ENCODE results near the gene AGTRAP. TPM values are rescaled to one million over a fixed set of nuclear protein-coding genes. Genes with fewer than 3 reads are reported as not detected.

The AGTRAP gene
- total and polyA plus RNA-seq, 2 of the 4 experiments (the other 2 are of a cell fraction): 21.5 to 57.7 TPM

- in situ Hi-C loops (cut with MboI; ENCODE audit: low sequenced_read_pairs): no loop called here
- peak; percentile 27; the same call in 1 of the 2 replicates for ATAC-seq (ENCODE audit: low read depth)
- Histone ChIP-seq H3K36me3 (ENCODE audit: control insufficient read depth, insufficient read depth, low read length) (peaks cover 48% of the 10 kb centered on the region), H2AK9ac (replicated peaks; ENCODE audit: low read depth, low read length, poor library complexity) (no peak overlapping the region), H3K18ac (ENCODE audit: low read depth, low read length) (no peak overlapping the region), H3K23ac (ENCODE audit: low read depth, low read length) (no peak overlapping the region), H2BK15ac (ENCODE audit: low read depth, low read length) (no peak overlapping the region; the same call in 2 of the 3 replicates), H2BK20ac (ENCODE audit: low read depth, low read length) (no peak overlapping the region), H3K27me3 (ENCODE audit: control insufficient read depth, insufficient read depth, low read length) (no peaks in the 10 kb centered on the region), H4K20me1 (ENCODE audit: insufficient read depth, low read length) (no peaks in the 10 kb centered on the region), H3K4me2 (ENCODE audit: low read depth, low read length) (no peak overlapping the region), H4K5ac (ENCODE audit: low read depth, low read length) (no peak overlapping the region), H4K91ac (ENCODE audit: insufficient read depth, low read depth, low read length) (no peak overlapping the region), H3K4me1 (ENCODE audit: control insufficient read depth, insufficient read depth, low read length) (peaks cover 8% of the 10 kb centered on the region), H2BK120ac (ENCODE audit: low read depth, low read length) (peak overlapping the region; percentile 3; the same call in 1 of the 2 replicates), H2AFZ (replicated peaks; ENCODE audit: low read length, poor library complexity) (no peak overlapping the region), H3K9ac (ENCODE audit: low read depth, low read length) (no peak overlapping the region), H3K27ac (ENCODE audit: insufficient read depth, low read length) (peak overlapping the region; percentile 40; the same call in 1 of the 2 replicates), H3K4ac (ENCODE audit: low read depth, low read length) (no peak overlapping the region), H3K4me3 (ENCODE audit: insufficient read depth, low read depth, low read length) (no peak overlapping the region), H2AK5ac (ENCODE audit: low read depth, low read length) (no peak overlapping the region; the same call in 1 of the 2 replicates), H4K8ac (ENCODE audit: low read depth in 2 of 2, low read length in 2 of 2) (no peak overlapping the region; a peak in 1 of 4 replicates), H3K9me1 (ENCODE audit: insufficient read depth, low read length) (peaks cover 6% of the 10 kb centered on the region; the same call in 1 of the 2 replicates), H3K9me3 (ENCODE audit: control insufficient read depth, insufficient read depth, low read length) (no peaks in the 10 kb centered on the region), H3K14ac (replicated peaks; ENCODE audit: low read depth, low read length) (no peak overlapping the region), H2BK5ac (ENCODE audit: low read depth, low read length, poor library complexity, severe bottlenecking) (no peak overlapping the region), H3K56ac (ENCODE audit: extremely low read depth, insufficient read depth, low read length) (no peak overlapping the region), H3K79me1 (ENCODE audit: low read depth in 1 of 2, low read length in 2 of 2) (peaks cover 0 to 21% of the 10 kb centered on the region in 2 experiments; a peak in 2 of 4 replicates)
- peak; percentile 51 for DNase-seq
- intact Hi-C loops (cut with micrococcal nuclease): no loop called here
- WGBS, 2 experiments (ENCODE audit: extremely low coverage in 2 of 2, insufficient read length in 1 of 2): no CpG with 5 or more reads among the region's 6 CpGs
- BruUV-seq (replicated peaks): no TSS peak
- ChIA-PET CTCF (interaction anchor here (0.6 kb wide), 2 partner anchors 13 to 131 kb away, joined by 3 to 5 read pairs; no protein-coding TSS in a partner anchor), POLR2A (ENCODE audit: unreplicated experiment) (no interaction called here)
- dilution Hi-C loops (cut with HindIII; ENCODE audit: low sequenced_read_pairs, unreplicated experiment): no loop called here
- TF ChIP-seq CTCF (conservative IDR thresholded peaks at IDR 0.05; ENCODE audit: low read depth, low read length): no peak
- TF ChIP-seq USF2 (IDR thresholded peaks at IDR 0.05; ENCODE audit: low read depth, low read length): no peak
- no peak for TF ChIP-seq RFX5 (IDR thresholded peaks at IDR 0.05; ENCODE audit: low read depth, low read length)
- no peak for TF ChIP-seq RAD21 (IDR thresholded peaks at IDR 0.05; ENCODE audit: low read length)
- TF ChIP-seq BHLHE40 (IDR thresholded peaks at IDR 0.05; ENCODE audit: low read depth, low read length): no peak
- TF ChIP-seq FOS (IDR thresholded peaks at IDR 0.05; ENCODE audit: low read depth, low read length): no peak
- no peak for TF ChIP-seq MAFK (IDR thresholded peaks at IDR 0.05; ENCODE audit: low read depth, low read length)
- TF ChIP-seq NFE2L2 (IDR thresholded peaks at IDR 0.05; ENCODE audit: low read depth, low read length): no peak
- TF ChIP-seq ELK1 (IDR thresholded peaks at IDR 0.05; ENCODE audit: borderline replicate concordance, low read depth, low read length): no peak
- TF ChIP-seq RCOR1 (IDR thresholded peaks at IDR 0.05; ENCODE audit: insufficient replicate concordance, low read length): no peak
- no peak for TF ChIP-seq MAZ (IDR thresholded peaks at IDR 0.05; ENCODE audit: borderline replicate concordance, low read depth, low read length)
- no peak for TF ChIP-seq POLR2A (IDR thresholded peaks at IDR 0.05; ENCODE audit: low read depth, low read length)
- TF ChIP-seq CHD1 (IDR thresholded peaks at IDR 0.05; ENCODE audit: low read depth, low read length): no peak
- TF ChIP-seq CEBPB (IDR thresholded peaks at IDR 0.05; ENCODE audit: low read depth, low read length): no peak
- no peak for TF ChIP-seq MXI1 (IDR thresholded peaks at IDR 0.05; ENCODE audit: borderline replicate concordance, low read depth, low read length)
Observed at GRCh38 chr1:11797525-11798216, 61.7 kb downstream of the AGTRAP start.

All from IMR-90 (cell line).